Measurements from ENCODE around the gene UQCC5. TPM values are rescaled to one million over a fixed set of nuclear protein-coding genes. Genes with fewer than 3 reads are reported as not detected.
A peak's percentile ranks its signal among the peaks of the same experiment; 100 is the strongest.

Gene UQCC5
- 22.6 and 34.6 TPM in 2 replicates for total RNA-seq
- 9.9 and 28.2 TPM in 2 replicates for polyA plus RNA-seq
- polyA plus RNA-seq (2011; cell fraction: cytosol; rRNA removed): 28.9 and 42.1 TPM in 2 replicates
- polyA plus RNA-seq (2011; cell fraction: nucleus; rRNA removed): 2.6 and 33.3 TPM in 2 replicates
- 45.1 and 51.6 TPM in 2 replicates for polyA plus RNA-seq (2012)
- polyA minus RNA-seq: 7.4 and 8.1 TPM in 2 replicates
- 15.5 TPM for polyA minus RNA-seq (2011; cell fraction: cytosol; rRNA and poly(A)+ RNA removed)
- polyA minus RNA-seq (2011; cell fraction: nucleus; rRNA and poly(A)+ RNA removed): 5.8 and 6.4 TPM in 2 replicates
- percentile 53 among the genes with signal in this experiment for Bru-seq, nascent RNA
- BruChase-seq, experiment 1, labeled RNA remaining after a 6-hour chase: percentile 59 among the genes with signal in this experiment
- percentile 55 among the genes with signal in this experiment for BruChase-seq, experiment 2, labeled RNA remaining after a 2-hour chase
- long read RNA-seq, transcript SMIM4-201 (2 exons, 274 nt): minor isoform, 37 of 143 reads
- long read RNA-seq, transcript SMIM4-203 (2 exons, 1,770 nt): major isoform, 82 of 143 reads
- long read RNA-seq, transcript SMIM4-205 (3 exons, 314 nt): minor isoform, 8 of 143 reads
- long read RNA-seq, partial matches to known transcripts: 0 of 143 reads
- long read RNA-seq, other reads (novel, unspliced or antisense): 16 of 143 reads

GRCh38 chr3:52536369-52537164 is at the start of gene UQCC5:
Gene UQCC5, plus strand, starts transcription at chr3:52536605. Its CDS starts 151 bp downstream, at chr3:52536756.
- peaks cover 49% of the 10 kb centered on the region for H3K79me2 ChIP-seq (ENCODE audit: control insufficient read depth, insufficient read depth, low read length)
- peaks cover 45% of the 10 kb centered on the region for H3K4me1 ChIP-seq (ENCODE audit: control insufficient read depth, extremely low read depth, insufficient read depth, low read length)
- ChIA-PET CTCF (interaction anchor here (0.7 to 1.6 kb wide), 5 partner anchors 10 to 65 kb away, joined by 3 to 6 read pairs (median 6); partner anchors contain the start of gene STAB1), POLR2A (interaction anchor here (0.9 to 1.7 kb wide), 3 partner anchors 31 to 46 kb away, joined by 3 to 7 read pairs (median 7); partner anchors contain the start of gene STAB1)
- no peaks in the 10 kb centered on the region for H3K9me1 ChIP-seq (replicated peaks; ENCODE audit: control insufficient read depth, extremely low read depth, insufficient read depth, low read length)
- no peaks in the 10 kb centered on the region for H3K27me3 ChIP-seq (ENCODE audit: control insufficient read depth in 2 of 2, insufficient read depth in 2 of 2, low read length in 2 of 2)
- H3K27ac ChIP-seq (ENCODE audit: insufficient read depth, low read depth, low read length): peak within 1 kb of the TSS; percentile 57
- BruUV-seq (replicated peaks): TSS peak; percentile 62
- peak within 1 kb of the TSS; percentile 69 for H3K4me2 ChIP-seq (ENCODE audit: insufficient read depth, low read length)
- dilution Hi-C loops (cut with MboI; ENCODE audit: extremely low pct_ligation_motif_present, low sequenced_read_pairs) (no loop called here), intact Hi-C loops (cut with micrococcal nuclease) (loop anchor here (1.0 kb wide), 1 partner anchor 41 kb away; the partner anchor contains the start of gene STAB1)
- H3K4me3 ChIP-seq (replicated peaks in 1 of 3; ENCODE audit: insufficient read depth in 1 of 3, low read depth in 1 of 3, low read length in 3 of 3): peak within 1 kb of the TSS; percentile 37 to 74 (median 48)
- peaks cover 0 to 4% of the 10 kb centered on the region in 2 experiments for H3K36me3 ChIP-seq (ENCODE audit: control insufficient read depth in 2 of 2, extremely low read depth in 1 of 2, insufficient read depth in 2 of 2, low read length in 2 of 2)
- H4K20me1 ChIP-seq (replicated peaks; ENCODE audit: control insufficient read depth, extremely low read depth, insufficient read depth, low read length): no peaks in the 10 kb centered on the region
- H3K9ac ChIP-seq (replicated peaks; ENCODE audit: extremely low read depth, insufficient read depth, low read length): peak within 1 kb of the TSS; percentile 80
- DNase-seq (ENCODE audit: low read depth, low spot score) (peak; percentile 100), FAIRE-seq (peak; percentile 99)
- TF ChIP-seq POLR2AphosphoS5 (IDR thresholded peaks at IDR 0.05; ENCODE audit: insufficient read depth, low read depth, low read length) (peak; percentile 98), POLR2A (IDR thresholded peaks at IDR 0.05; ENCODE audit: low read depth, low read length) (peak; percentile 99), JUN (IDR thresholded peaks at IDR 0.05; ENCODE audit: borderline replicate concordance, insufficient read depth, insufficient read length, low read depth) (no peak), FOS (IDR thresholded peaks at IDR 0.05; ENCODE audit: borderline replicate concordance, insufficient read depth, low read length) (no peak), MAX (IDR thresholded peaks at IDR 0.05; ENCODE audit: insufficient read depth, insufficient read length) (peak; percentile 86), CTCF (IDR thresholded peaks at IDR 0.05; ENCODE audit: extremely low read depth in 1 of 2, insufficient read depth in 1 of 2, low read depth in 1 of 2, low read length in 2 of 2) (peak in 1 of 2 donors; percentile 4), GATA2 (IDR thresholded peaks at IDR 0.05; ENCODE audit: insufficient read depth, insufficient read length, low read depth, low read length) (no peak), MYC (IDR thresholded peaks at IDR 0.05; ENCODE audit: low read depth, low read length) (peak; percentile 29), EZH2 (IDR thresholded peaks at IDR 0.05; ENCODE audit: borderline replicate concordance, low read depth, low read length, severe bottlenecking) (no peak)
- no peaks in the 10 kb centered on the region for H3K9me3 ChIP-seq (replicated peaks; ENCODE audit: control insufficient read depth, insufficient read depth, low read length)
- no peak within 1 kb of the TSS for H2AFZ ChIP-seq (ENCODE audit: low read depth, low read length)
